ENCODE results near the gene GNL3L. TPM values are rescaled to one million over a fixed set of nuclear protein-coding genes. Genes with fewer than 3 reads are reported as not detected.

Gene GNL3L
- total RNA-seq, 1 donor from 2014 or later, result 70.5 TPM

GRCh38 chrX:54602563-54602962 is 72.5 kb downstream of the GNL3L start:
- ATAC-seq (ENCODE audit: low read depth) (no peak), DNase-seq (no peak)
- H3K27ac Mint-ChIP-seq, result no peak overlapping the region
- CTCF ChIA-PET, result no interaction called here
- H3K9me3 Mint-ChIP-seq, result no peaks in the 10 kb centered on the region
- intact Hi-C loops (cut with micrococcal nuclease), result no loop called here
- no peak overlapping the region for H3K4me3 Mint-ChIP-seq
- H3K36me3 Mint-ChIP-seq (ENCODE audit: low read depth), result peaks cover 2% of the 10 kb centered on the region
- POLR2A ChIA-PET, result no interaction called here
- no peaks in the 10 kb centered on the region for H3K27me3 Mint-ChIP-seq
- H3K4me1 Mint-ChIP-seq, result peaks cover 7% of the 10 kb centered on the region
- TF ChIP-seq CTCF (IDR thresholded peaks at IDR 0.05), result no peak

Other genes with a start within 250 kb of the GNL3L start
- 0.40 and 0.46 TPM in 2 replicates for gene WNK3, start 172.2 kb upstream of the GNL3L start, total RNA-seq
- gene TSR2, start 89.8 kb upstream of the GNL3L start, total RNA-seq, result 35.9 and 42.4 TPM in 2 replicates
- not detected in 2 replicates for gene FGD1, start 34.0 kb upstream of the GNL3L start, total RNA-seq